ENCODE measurements around the gene ATP2A1.

The ATP2A1 gene

GRCh38 chr16:28891964-28892890 is 13.9 kb downstream of the ATP2A1 start:
- no peaks in the 10 kb centered on the region for H3F3A ChIP-seq (ENCODE audit: insufficient read depth, low read length)
- no peaks in the 10 kb centered on the region for H3K36me3 ChIP-seq (ENCODE audit: insufficient read depth, low read length)
- no peak overlapping the region for H3K4me2 ChIP-seq (ENCODE audit: low read length)

GRCh38 chr16:28893291-28893690 is 15.0 kb downstream of the ATP2A1 start:
- H3K9ac ChIP-seq (ENCODE audit: low read length), result no peak overlapping the region
- H3K4me2 ChIP-seq (ENCODE audit: low read length), result no peak overlapping the region
- H3K27ac ChIP-seq (ENCODE audit: low read depth, low read length, poor library complexity, severe bottlenecking), result no peak overlapping the region
- H3K79me2 ChIP-seq (ENCODE audit: insufficient read depth, low read length), result no peaks in the 10 kb centered on the region
- H3K4me1 ChIP-seq (ENCODE audit: insufficient read depth, low read length, severe bottlenecking), result no peaks in the 10 kb centered on the region
- H4K20me1 ChIP-seq (ENCODE audit: insufficient read depth, low read length), result no peaks in the 10 kb centered on the region
- H3K36me3 ChIP-seq (ENCODE audit: insufficient read depth, low read length), result 0 out of 2 replicates have a peak, but pooled peaks cover 4% of the 10 kb centered on the region
- H3K9me2 ChIP-seq (ENCODE audit: low read depth, low read length), result no peaks in the 10 kb centered on the region
- H3K27me3 ChIP-seq (ENCODE audit: insufficient read depth, low read length), result no peaks in the 10 kb centered on the region
- TF ChIP-seq EZH2 (IDR thresholded peaks at IDR 0.05; ENCODE audit: borderline replicate concordance, low read length) (no peak), CTCF (IDR thresholded peaks at IDR 0.05; ENCODE audit: low read length) (no peak)
- H3K4me3 ChIP-seq (ENCODE audit: low read depth, low read length, poor library complexity, severe bottlenecking), result no peak overlapping the region
- no peak overlapping the region for H2AFZ ChIP-seq (ENCODE audit: low read length)
- H3F3A ChIP-seq (ENCODE audit: insufficient read depth, low read length), result no peaks in the 10 kb centered on the region
- no peaks in the 10 kb centered on the region for H3K9me3 ChIP-seq (ENCODE audit: low read length)

More at GRCh38 chr16:28891964-28892890, 13.9 kb downstream of the ATP2A1 start:
- no peak overlapping the region for H3K27ac ChIP-seq (ENCODE audit: low read depth, low read length, poor library complexity, severe bottlenecking)
- no peak overlapping the region for H2AFZ ChIP-seq (ENCODE audit: low read length)
- no peaks in the 10 kb centered on the region for H3K4me1 ChIP-seq (ENCODE audit: insufficient read depth, low read length, severe bottlenecking)
- no peaks in the 10 kb centered on the region for H3K27me3 ChIP-seq (ENCODE audit: insufficient read depth, low read length)
- TF ChIP-seq CTCF (IDR thresholded peaks at IDR 0.05; ENCODE audit: low read length) (no peak), EZH2 (IDR thresholded peaks at IDR 0.05; ENCODE audit: borderline replicate concordance, low read length) (no peak)
- H3K9ac ChIP-seq (ENCODE audit: low read length), result no peak overlapping the region
- H3K4me3 ChIP-seq (ENCODE audit: low read depth, low read length, poor library complexity, severe bottlenecking), result no peak overlapping the region
- no peaks in the 10 kb centered on the region for H3K79me2 ChIP-seq (ENCODE audit: insufficient read depth, low read length)
- H3K9me3 ChIP-seq (ENCODE audit: low read length), result no peaks in the 10 kb centered on the region
- H4K20me1 ChIP-seq (ENCODE audit: insufficient read depth, low read length), result no peaks in the 10 kb centered on the region
- no peaks in the 10 kb centered on the region for H3K9me2 ChIP-seq (ENCODE audit: low read depth, low read length)

GRCh38 chr16:28895609-28896008 is 17.3 kb downstream of the ATP2A1 start:
- no peak for TF ChIP-seq EZH2 (IDR thresholded peaks at IDR 0.05; ENCODE audit: borderline replicate concordance, low read length)
- TF ChIP-seq CTCF (IDR thresholded peaks at IDR 0.05; ENCODE audit: low read length), result no peak

More at GRCh38 chr16:28895609-28896008, 17.3 kb downstream of the ATP2A1 start:
- Histone ChIP-seq H3F3A (ENCODE audit: insufficient read depth, low read length) (no peaks in the 10 kb centered on the region), H3K27ac (ENCODE audit: low read depth, low read length, poor library complexity, severe bottlenecking) (no peak overlapping the region), H3K9ac (ENCODE audit: low read length) (no peak overlapping the region), H3K4me3 (ENCODE audit: low read depth, low read length, poor library complexity, severe bottlenecking) (no peak overlapping the region), H2AFZ (ENCODE audit: low read length) (no peak overlapping the region), H3K9me3 (ENCODE audit: low read length) (no peaks in the 10 kb centered on the region), H3K9me2 (ENCODE audit: low read depth, low read length) (no peaks in the 10 kb centered on the region), H3K4me2 (ENCODE audit: low read length) (no peak overlapping the region), H3K27me3 (ENCODE audit: insufficient read depth, low read length) (no peaks in the 10 kb centered on the region), H4K20me1 (ENCODE audit: insufficient read depth, low read length) (no peaks in the 10 kb centered on the region), H3K4me1 (ENCODE audit: insufficient read depth, low read length, severe bottlenecking) (no peaks in the 10 kb centered on the region), H3K79me2 (ENCODE audit: insufficient read depth, low read length) (no peaks in the 10 kb centered on the region), H3K36me3 (ENCODE audit: insufficient read depth, low read length) (0 out of 2 replicates have a peak, but pooled peaks cover 5% of the 10 kb centered on the region)
